HG02678 (cell line): ENCODE data around the gene C9orf85.
"Not testable (repeated sequence)": the region's sequence is repeated elsewhere in the genome, so short reads cannot be mapped to it uniquely, and the experiment has no call there.

ENCODE experiments used
- ATAC-seq: cut with Tn5 transposase; IDR thresholded peaks from one replicate; pipeline ENCODE4 v1.9.1; 2021; ENCODE audit warnings: mild to moderate bottlenecking, moderate library complexity; ENCODE audit not compliant: unreplicated experiment

C9orf85 gene, protein sequence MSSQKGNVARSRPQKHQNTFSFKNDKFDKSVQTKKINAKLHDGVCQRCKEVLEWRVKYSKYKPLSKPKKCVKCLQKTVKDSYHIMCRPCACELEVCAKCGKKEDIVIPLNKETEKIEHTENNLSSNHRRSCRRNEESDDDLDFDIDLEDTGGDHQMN

DNA sequence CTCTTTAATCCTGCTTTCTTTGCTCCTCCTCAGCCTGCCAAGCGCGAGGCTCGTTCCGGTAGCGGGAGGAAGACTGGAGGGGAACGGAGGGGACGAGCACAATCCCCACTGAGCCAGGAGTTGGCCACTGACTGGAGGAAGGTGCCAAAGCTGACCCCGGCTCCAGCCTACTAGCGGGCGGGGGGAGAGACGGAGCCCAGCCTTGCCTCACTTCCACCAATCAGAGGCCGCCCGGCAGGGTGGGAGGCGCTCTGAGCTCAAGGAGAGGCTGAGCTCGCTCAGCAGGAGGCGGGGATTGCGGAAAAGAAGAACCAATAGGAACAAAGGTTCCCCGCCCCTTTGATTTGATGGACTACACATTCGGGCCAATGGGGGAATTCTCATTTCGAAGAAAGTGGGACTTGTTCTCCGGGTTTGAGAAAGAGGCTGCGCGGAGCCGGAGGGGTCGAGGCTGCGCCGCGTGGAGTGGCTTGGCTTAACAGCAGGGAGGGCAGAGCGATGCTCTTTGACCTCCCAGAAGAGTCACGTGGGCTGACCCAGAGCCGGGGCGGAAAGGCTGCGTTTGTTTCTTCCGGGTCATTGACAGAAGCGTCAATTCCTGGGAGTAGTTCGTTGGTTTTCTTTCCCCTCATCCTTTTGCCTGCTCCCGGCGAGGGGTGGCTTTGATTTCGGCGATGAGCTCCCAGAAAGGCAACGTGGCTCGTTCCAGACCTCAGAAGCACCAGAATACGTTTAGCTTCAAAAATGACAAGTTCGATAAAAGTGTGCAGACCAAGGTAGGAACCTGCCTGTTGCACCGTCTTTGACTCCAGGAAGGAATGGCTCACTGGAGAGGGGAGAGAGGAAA, at the start of gene C9orf85, which contains the start of gene ABHD17B:
TSS of gene C9orf85 (plus strand) at position 579 of the 847 bp plus-strand sequence. CDS start at position 675, 96 bp downstream.
TSS of gene ABHD17B (minus strand) at position 133 of the 847 bp plus-strand sequence. CDS start 36,113 bp downstream, outside the sequence.
- peak; percentile 92 for ATAC-seq

DNA sequence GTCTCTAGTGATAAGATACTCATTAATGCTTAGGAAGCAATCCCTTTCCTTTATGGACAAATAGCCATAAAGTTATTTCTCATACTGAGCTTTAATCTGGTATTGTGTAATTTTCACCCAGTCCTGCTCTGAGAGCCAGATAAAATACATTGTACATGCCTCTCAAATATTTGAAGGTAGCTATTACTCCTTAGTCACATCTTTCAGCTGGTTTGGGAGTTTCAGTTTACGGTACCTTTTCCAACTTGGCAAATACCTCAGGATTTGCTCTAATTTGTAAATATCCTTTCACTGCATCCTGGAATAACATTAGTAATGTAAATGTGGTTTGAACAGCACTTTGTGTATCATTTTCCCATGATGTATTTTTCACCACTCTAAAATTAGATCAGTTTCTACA, 47.8 kb upstream of the C9orf85 start:
- ATAC-seq: no peak

DNA sequence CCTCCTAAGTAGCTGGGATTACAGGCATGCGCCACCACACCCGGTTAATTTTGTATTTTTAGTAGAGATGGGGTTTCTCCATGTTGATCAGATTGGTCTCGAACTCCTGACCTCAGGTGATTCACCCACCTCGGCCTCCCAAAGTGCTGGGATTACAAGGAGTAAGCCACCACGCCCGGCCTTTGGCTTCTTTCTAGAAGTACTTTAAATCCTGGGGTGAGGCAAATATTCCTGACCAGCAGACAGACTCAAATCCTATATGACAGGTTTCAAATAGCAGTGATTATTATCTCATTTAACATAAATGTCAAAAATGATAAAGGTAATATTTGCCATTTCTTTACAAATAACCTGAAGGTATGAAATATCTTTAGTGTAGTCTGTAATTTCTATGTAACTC, 36.1 kb upstream of the C9orf85 start:
- no peak for ATAC-seq

DNA sequence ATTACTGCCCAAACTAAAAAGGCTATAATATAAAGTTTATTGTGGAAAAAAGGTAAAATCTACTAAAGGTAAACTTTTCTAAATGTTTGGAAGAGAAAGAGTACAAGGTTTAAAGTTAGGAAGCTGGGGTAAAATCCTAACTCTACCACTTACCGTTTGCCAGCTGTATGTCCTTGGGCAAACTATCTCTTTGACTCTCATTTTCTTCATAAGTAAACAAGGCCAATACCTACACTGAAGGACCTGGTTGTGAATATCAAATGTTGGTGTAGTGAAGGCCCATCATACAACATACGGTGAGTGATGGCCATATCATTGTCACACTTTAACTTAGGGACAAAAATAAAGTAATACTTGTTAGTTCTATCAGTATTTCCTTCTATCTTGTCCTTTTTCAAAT, 35.3 kb upstream of the C9orf85 start:
- no peak for ATAC-seq

DNA sequence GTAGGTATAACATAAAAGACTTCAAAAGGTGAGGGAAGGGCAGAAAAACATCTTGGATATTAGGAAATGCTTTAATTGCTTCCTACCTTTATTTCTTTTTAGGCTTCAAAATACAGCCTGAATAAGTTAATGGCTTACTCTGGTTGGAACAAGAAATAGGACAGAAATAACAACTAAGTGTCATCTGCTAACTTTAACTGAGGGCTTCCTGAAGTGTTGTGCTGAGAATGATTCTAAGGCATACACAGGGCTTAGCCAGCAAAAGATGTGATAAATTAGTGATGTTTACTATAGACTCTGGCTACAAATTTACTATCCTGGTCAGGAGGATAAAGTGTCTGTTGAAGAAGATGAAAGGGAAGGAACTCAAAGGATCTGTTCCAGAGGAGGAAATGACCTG, 34.6 kb upstream of the C9orf85 start:
- no peak for ATAC-seq

DNA sequence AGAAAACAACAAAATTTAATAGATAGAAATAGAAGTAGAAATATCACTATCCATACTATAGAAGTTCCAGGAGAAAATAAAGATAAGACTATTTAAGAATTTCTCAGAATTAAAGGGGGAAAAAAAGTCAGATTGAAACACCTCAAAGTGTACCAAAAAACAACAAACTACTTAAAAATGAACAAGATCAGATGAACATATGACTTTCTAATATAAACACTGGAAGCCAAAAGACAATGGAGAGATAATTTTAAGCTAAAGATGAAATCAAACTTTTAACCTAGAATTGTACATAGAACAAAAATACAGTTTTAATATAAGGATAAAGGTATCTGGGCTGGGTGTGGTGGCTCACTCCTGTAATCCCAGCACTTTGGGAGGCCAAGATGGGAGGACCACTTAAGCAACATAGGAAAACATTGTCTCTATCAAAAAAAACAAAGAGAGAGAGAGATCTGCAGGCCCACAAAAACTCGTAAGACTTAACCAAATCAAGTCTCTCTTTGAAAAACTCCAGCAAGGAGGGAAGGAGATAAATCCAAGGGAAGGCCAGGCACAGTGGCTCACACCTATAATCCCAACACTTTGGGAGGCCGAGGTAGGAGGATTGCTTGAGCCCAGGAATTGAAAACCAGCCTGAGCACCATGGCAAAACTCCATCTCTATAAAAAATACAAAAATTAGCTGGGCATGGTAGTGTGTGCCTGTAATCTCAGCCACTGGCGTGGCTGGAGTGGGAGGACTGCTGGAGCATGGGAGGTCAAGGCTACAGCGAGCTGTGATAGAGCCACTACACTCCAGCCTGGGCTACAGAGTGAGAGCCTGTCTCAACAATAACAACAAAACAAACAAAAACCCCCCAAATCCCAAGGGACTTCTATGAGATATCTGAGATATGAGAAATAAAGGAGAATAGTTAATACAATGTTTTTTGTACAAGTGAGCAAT, 32.8 kb upstream of the C9orf85 start:
- ATAC-seq: no peak

DNA sequence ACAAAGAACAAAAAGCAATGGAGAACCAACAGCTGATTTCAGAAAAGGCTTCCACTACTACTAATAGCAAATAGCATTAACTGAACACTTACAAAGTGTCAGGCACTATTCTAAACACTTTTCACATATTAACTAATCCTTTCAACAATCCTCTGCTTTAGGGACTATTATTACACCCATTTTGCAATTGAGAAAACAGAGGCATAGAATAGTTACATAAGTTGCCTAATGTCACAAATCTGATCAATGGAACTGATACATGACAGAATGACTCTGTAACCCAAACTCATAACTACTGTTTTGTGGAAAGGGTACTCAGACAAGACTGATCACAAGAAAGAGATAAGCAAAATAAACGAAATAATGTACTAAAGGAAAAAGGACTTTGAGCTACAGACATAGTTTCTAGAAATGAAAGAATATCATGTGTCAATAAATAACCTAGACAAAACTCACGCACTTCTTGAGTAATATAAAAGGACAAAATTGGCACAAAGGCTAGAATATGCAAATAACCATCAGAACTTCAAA, 31.7 kb upstream of the C9orf85 start:
- no peak for ATAC-seq

DNA sequence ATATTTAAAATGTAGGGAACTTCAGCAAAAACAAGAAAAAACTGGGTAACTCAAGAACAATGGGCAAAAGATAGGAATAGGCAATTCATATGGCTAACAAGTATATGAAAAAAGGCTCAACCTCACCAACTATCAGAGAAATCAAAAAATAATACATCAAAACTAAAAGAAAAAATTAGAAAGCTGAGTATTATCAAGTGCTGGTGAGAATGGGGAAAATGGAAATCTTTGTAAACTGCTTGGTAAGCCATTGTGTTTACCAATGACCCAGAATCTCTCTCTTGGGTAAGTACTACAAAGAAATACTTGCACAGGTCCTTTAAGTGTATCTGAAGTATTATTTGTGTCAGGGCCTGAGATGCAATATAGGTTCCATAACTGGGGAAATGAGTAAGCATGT, 27.4 kb upstream of the C9orf85 start:
- ATAC-seq: no peak

DNA sequence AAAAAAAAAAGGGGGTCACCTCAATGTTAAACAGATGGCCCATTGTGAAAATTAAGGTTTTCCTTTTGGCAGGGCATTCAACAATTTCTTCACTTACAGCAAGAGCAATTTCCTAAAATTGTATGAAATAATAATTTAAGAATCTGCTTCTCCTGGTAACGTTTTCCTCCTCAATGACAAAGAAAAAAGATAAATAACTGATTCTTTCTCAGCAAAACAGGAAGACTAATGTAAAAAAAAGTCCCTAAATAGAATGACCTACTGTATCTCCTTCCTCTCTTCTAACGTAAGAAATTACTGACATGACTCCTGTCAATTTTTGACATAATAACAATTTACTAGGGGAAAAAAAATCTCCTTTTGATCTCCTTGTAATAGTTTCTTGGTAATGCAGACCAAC, 26.0 kb upstream of the C9orf85 start:
- ATAC-seq: no peak

DNA sequence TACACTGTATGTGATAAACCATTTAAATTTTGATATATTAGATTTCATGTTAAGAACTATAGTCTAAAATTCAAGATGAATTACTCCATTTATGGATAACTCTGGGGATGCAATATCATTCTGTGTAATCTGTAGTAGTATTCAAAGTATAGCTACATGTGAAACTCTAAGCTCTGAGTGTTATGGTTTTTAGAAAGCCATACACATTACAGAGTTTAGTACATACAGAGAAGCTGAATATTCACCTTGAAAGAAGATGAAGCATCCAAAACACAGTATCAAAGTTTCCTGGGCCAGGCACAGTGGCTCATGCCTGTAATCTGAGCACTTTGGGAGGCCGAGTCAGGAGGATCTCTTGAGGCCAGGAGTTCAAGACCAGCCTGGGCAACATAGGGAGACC, 25.4 kb upstream of the C9orf85 start:
- no peak for ATAC-seq

DNA sequence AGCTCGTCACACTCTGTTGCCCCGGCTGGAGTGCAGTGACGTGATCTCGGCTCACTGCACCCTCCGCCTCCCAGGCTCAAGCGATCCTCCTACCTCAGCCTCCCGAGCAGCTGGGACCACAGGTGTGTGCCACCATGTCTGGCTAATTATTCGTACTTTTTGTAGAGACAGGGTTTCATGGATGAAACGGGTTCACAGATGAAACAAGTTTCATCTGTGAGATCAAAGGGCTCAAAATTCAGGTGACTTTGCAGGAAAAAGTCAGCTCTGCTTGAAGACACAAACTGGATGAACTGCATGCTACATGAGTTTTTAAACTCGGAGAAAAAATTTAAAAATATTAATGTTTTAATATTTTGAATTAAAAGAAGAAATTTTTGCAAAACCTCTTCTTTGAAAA, 24.9 kb upstream of the C9orf85 start:
- no peak for ATAC-seq

DNA sequence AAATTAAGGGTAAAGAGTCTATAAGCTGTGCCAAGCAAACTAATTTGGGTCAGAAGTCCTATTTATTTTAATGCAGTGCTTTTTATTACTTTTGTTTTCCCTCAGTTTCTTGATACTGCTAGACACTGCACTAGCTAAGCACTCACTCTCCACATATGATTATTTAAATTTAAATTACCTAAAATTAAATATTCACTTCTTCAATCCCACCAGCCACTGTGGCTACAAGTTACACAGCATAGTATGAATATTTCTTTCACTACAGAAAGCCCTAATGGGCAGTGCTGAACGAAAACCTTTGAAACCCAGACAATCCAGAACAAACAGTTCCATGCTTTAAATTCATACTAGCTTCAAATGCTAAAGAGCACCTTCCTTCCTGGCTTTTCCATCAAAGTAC, 24.1 kb upstream of the C9orf85 start:
- ATAC-seq: no peak

DNA sequence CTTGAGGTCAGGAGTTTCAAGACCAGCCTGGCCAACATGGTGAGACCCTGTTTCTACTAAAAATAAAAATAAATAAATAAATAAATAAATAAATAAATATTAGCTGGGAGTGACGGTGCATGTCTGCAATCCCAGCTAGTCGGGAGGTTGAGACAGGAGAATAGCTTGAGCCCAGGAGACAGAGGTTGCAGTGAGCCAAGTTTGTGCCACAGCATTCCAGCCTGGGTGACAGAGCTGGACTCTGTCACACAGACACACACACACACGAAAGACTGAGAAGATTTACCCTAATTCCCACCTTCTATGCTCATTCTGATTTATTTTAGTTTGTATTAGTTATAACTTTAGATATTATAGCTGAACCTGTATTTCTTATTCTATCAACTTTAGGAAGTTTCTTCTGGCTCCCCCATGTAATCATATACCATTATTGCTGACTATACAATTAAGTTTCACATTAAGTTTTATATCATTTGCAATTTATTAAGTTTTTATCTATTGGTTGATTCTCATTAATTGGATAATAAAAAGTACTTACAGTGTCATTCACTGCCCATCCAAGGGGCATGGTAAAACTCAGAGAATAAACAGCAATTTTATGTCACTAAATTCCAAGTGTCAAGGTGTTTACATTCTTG, 21.3 kb upstream of the C9orf85 start:
- no peak for ATAC-seq

DNA sequence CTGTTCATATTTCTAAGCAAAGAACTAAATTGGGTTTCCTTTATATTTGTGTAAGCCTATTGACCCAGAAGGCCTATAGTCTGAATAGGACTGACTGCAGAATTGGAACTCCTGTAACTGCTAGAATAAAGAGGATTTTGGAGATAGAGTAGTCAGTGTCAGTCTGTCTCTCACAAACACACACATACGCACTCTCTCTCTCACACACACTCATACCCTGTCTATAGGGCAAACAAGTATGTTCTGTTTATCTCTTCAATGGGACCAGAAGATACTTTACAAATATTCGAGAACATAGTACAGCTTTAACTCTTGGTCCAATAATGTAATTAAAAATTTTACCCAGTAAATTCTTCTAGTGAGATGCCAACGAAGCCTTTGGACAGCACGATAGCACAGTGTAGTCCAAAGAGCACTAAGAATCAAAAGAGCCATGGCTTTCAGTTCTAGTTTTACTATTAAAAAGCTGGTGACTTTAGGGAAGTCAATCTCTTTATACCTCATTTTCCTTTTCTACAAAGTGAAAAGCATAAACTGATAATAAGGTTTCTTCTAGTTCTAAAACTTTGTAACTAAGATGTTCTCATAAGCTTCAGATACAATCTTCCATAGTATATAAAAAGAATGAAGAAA, 19.8 kb upstream of the C9orf85 start:
- peak; percentile 49 for ATAC-seq

DNA sequence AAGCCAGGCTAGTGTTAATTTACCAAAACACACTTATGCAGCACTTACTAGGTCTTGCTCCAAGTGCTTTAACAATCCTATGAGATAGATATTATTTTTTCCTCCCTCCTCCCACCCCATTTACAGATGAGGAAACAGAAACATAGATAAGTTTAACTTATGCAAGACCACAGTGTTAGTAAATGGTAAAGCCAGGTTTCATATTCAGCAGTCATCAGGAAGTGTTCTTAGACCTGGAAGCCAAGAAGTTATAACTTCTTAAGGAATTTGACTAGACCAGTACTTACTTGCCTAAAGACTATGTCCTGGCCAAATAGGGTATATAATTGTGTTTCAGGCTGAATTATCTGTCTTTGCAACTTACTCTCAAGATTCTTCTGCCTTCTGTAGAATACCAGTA, 16.3 kb upstream of the C9orf85 start:
- peak; percentile 46 for ATAC-seq

DNA sequence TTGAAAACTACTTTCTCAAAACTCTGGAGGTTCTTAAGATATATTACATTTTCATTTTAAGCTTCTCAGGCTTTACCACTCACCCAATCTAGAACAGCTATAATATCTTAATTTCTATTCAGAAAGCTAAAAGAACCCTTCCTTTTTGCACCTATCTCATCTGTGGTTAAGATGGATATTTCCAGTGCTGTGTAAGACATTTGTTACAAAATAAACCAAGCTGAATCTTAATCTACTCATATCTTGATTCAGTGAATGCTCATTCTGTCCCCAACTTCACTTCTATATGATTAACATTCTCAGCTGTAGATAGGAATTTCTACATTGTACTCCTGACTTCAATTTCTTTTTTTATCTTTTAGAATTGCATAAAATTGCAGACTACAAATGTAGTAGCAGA, 15.5 kb upstream of the C9orf85 start:
- no peak for ATAC-seq

DNA sequence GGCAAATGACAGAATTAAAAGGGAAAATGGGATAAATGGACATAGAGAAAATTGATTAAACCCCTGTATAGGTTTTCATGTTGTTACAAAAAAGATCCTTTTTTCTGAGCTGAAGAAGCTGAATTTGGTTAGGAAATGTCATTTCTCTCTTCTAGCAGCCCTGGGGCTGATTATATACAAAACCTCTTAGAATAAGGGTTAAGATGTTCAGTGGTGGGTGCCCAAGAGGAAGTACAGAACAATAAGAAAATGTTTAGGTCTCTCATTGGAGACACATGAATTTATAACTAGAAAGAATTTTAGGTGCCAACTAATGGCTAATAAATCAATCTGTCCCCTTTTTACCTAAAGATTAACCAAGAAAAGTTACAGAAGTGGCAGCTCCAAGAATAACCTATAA, 14.7 kb upstream of the C9orf85 start:
- no peak for ATAC-seq

DNA sequence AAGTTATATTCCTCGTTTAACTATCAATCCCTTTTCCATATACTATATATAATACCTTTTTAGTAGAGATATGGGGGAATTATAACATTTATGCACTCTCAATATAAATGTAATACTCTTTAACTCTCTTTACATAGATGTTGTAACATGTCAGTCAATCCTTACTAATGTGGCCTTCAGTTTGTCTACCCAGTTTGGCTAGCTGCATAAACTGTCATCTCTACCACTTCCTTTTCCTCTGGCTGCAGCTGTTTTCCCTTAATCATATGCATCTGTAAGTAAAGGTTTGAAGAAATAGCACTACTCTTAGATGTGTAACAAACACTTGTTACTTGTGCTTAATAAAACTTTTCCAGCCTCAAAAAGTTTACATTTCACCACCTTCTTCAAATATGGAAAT, 13.9 kb upstream of the C9orf85 start:
- ATAC-seq: peak; percentile 68

DNA sequence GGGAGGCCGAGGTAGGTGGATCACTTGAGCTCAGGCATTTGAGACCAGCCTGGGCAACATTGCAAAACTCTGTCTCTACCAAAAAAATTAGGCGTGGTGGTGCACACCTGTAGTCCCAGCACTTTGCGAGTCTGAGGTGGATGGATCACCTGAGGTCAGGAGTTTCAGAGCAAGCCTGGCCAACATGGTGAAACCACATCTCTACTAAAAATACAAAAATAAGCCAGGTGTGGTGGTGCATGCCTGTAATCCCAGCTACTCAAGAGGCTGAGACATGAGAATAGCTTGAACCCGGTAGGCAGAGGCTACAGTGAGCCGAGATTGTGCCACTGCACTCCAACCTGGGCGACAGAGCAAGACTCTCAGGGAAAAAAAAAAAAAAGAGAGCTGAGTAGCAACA, 12.7 kb upstream of the C9orf85 start:
- ATAC-seq: not testable (repeated sequence)
